Endometrial microvascular endothelial cells (primary cell): ENCODE data around the gene NIT1. TPM values are rescaled to one million over a fixed set of nuclear protein-coding genes. Genes with fewer than 3 reads are reported as not detected.

ENCODE experiments used
- in situ Hi-C: cut with HindIII; loops from 2 replicates; pipeline ENCODE4 v1.10.0; 2017; ENCODE audit warnings: low sequenced_read_pairs, low pct_unique_long_range_greater_than_20kb; ENCODE audit errors: inconsistent ontology term
- total RNA-seq: library from RNA; depleted of rRNA; stranded (reverse); fragments of >200 nt; gene quantifications from one replicate; pipeline ENCODE4 v1.2.3, GENCODE V29; 2015; ENCODE audit errors: inconsistent ontology term

Gene NIT1, protein sequence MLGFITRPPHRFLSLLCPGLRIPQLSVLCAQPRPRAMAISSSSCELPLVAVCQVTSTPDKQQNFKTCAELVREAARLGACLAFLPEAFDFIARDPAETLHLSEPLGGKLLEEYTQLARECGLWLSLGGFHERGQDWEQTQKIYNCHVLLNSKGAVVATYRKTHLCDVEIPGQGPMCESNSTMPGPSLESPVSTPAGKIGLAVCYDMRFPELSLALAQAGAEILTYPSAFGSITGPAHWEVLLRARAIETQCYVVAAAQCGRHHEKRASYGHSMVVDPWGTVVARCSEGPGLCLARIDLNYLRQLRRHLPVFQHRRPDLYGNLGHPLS
- total RNA-seq = 31.9 TPM

GRCh38 chr1:161117759-161118581, at the start of gene NIT1, which contains the start of gene PFDN2:
NIT1 (plus strand) TSS chr1:161118105; CDS start chr1:161118177, 72 bp downstream.
PFDN2 (minus strand) TSS chr1:161118037; CDS start chr1:161118026, 11 bp downstream.
- in situ Hi-C loops = no loop called here

- in situ Hi-C loops = no loop called here
These were observed 49.3 kb upstream of the NIT1 start for GRCh38 chr1:161068306-161069234.

DNA sequence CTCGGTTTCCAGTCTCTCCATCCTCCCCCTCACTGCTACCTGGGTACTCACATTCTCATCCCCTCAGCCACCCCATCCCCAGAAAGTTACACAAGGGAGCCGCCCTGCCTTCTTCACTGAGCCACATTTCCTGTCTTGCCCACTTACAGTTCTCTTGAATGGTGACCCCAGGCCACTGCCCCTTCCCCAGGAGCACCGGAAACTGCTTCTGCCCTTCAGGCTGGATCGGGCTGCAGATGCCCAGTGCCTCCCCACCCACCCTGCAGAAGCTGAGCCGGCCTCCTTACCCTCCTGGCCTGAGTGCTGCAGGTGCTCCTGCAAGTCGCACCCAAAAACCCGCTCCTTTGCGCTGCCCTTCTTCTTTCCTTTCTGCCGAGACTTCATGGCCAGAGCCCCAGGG, 48.7 kb upstream of the NIT1 start:
- in situ Hi-C loops = no loop called here

DNA sequence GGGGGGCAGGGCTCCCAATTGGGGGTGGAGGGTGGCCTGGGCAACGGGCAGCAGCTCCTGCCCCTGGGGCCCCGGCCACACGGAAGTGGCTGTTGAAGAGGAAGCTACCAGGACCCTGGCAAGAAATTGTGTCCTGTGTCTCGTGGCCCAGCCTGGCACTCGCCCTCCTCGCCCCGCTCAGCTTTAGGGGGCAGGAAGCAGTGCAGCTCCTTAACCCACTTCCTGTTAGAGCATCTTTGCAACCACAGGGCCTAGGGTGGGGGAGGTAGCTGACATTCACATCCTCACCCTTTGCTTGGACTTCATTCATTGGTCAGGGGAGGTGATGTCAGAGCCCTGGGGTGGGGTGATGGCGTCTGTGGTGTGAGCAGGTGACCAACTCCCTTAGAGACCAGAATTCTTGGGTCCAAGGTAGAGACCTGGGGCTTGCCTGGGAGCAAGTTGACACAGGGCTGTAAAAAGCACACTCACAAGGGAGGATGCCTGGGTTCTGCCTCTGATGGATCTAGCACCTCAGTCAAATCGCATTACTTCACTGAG, 48.1 kb upstream of the NIT1 start, which contains the start of gene ARHGAP30:
Gene ARHGAP30 (minus strand): TSS at position 161 of the 540 bp plus-strand sequence. CDS start 267 bp downstream, outside the sequence.
- in situ Hi-C loops = no loop called here

DNA sequence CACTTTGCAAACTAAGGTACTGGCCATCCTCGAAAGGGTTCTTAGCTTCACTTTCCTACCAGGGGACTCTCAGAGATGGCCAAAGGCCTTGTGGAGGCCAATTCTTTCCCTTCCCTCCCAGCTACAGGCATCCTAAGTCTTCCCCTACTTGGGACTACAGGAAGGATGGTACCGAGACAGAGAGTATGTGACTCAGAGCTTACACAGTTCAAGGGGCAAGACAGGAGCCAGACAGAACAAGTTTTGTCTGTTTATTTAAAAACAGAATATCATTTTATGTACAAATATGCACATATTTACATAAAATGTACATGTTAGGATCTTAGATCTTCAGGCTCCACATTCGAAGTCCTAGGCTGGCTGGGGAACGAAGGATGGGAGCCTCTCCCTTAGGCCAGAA, 47.1 kb upstream of the NIT1 start:
- in situ Hi-C loops = no loop called here

- in situ Hi-C loops = no loop called here
These were observed 46.0 kb upstream of the NIT1 start for GRCh38 chr1:161071886-161072371.

DNA sequence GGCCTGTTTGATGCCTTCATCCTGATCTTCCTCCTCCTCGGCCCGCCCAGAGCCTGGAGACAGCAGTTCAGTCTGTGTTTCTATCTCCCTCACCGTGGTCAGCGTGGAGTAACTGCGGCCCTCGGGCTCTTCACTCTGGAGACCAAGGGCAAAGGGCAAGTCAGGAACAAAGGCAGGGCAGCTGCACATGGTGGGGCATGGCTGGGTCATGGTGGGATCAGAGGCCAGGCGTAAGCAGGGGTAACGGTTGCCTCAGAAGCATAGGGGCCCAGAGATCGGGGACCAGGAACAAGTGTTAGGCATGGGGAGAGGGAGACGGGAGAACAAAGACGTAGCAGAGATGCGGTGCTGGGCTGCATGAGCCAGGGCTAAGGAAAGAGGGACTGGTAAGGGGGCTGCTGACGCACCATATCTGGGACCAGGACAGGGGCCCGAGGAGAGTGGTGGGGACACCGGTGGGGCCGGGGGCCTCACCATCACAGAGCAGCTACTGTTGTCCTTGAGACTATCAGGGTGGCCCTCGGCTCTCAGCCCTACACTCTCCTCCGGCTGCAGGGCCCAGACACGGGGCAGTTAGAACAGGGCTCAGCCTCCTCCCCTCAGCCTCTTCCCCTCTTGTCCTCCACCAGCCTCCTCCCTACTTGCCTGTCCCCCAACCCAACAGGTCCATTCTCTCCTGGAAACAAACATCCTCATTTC, 45.0 kb upstream of the NIT1 start:
- in situ Hi-C loops = no loop called here

DNA sequence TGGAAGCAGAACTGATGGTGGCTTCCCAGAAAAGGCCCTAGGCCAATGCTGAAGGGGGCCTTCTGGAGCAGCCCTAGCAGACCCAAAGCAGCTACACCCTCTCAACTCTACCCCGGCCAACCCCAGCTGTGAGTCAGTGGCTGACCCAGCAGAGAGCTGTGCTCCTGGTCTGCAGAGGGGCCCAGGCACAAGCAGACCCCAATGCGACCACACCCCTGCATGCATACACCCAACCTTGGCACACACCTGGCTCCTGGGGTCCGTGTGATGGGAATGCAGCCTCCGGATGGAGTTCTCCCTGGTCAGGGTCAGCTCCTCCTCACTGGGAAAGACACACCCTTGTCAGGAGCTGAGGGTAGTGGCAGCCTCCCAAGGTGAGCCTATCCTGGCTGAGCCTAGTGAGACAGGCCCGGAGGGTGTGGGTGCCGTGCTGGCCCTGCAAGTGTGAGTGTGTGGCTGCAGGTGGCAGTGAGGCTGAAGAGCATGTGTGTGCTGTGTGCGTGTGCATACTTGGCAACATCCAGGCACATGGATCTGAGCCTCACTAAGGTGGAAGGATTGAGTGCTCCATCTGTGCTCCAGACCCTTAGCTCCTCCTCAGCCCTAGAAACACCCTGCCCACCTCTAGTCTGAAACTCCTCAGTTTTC, 44.3 kb upstream of the NIT1 start:
- in situ Hi-C loops = no loop called here

DNA sequence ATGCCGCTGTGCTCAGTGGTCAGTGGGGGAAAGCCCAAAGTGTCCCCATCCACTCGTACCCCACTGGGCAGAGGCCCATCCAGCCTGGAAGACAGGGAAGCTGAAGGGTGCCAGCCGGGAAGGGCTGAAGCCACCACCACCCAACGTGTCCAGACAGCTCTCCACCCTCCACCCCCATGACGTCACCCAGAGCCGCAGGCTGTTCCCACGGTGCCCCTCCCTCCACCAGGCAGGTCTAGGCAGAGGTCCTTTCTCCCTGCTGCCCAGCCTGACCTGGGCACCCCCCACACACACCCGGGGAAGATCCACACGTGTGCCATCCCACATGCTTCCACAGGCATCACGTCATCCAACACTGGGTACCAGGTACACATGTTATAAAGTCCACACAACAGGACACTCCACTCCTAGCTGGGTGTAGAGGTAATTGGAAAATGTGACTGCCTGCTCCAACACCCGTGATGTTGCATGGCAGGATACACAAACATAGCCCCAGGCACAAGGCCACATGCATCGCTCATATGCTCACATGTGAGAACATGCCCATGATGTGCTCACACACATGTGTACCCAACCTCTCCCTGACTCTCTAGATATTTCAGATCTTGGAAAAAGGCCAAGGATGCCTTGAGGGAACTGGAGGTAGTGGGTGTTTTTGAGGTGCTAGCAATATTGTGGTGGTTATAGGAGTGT, 43.1 kb upstream of the NIT1 start:
- in situ Hi-C loops = no loop called here

DNA sequence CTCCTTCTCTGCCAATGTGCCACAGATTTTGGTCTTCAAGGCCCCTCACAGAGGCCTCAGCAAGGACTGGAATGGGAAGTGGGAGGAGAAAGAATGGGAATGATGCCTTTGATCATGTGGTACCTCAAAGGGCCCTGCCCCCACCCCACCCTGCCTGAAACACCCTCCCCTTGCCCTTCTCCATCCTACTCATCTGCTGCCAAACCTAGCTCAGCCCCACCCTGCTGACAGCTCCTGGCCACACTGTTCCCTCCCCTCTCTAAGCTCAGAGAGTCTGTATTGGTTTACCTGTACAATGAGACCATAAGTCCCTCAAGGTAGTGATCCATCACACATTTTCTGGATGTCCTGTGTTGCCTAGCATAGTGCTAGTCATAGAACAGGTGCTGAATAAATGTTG, 41.5 kb upstream of the NIT1 start:
- in situ Hi-C loops = no loop called here

DNA sequence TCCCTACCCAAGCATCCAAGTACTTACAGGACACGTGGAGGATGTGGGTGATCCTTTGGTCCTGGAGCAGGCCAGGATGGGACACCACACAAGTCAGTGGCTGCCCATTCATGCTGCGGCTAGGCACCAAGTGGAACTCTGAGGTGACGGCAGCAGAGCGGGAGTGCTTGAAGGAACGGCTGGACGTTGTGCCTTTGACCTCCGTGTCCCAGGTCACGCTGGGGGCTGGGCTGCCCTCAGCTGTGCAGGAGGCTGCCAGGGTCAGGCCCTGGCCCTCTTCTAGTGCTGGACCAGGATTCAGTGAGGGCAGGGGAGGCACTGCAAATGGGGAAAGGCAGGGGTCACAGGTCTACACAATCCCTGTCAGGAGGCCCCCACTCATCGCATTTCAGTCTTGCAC, 40.5 kb upstream of the NIT1 start:
- in situ Hi-C loops = no loop called here

GRCh38 chr1:161079436-161080110, 38.3 kb upstream of the NIT1 start:
- in situ Hi-C loops = no loop called here

GRCh38 chr1:161080441-161081405, 37.2 kb upstream of the NIT1 start:
- in situ Hi-C loops = no loop called here

GRCh38 chr1:161081519-161081918, 36.4 kb upstream of the NIT1 start:
- in situ Hi-C loops = no loop called here

- in situ Hi-C loops = no loop called here
These were observed 35.4 kb upstream of the NIT1 start for GRCh38 chr1:161082483-161082882.
